Heart left ventricle (tissue), 16 donors: ENCODE results near the gene ADCK1. TPM values are rescaled to one million over a fixed set of nuclear protein-coding genes. Genes with fewer than 3 reads are reported as not detected.

Experiments
- ATAC-seq, 4 donors: fragments of 200-7000 bp; cut with Tn5 transposase; one replicate each; pipeline ENCODE4 v1.9.1; 2020 to 2022; ENCODE audit warnings: moderate library complexity in 4 of 4, mild to moderate bottlenecking in 3 of 4, moderate number of reproducible peaks in 1 of 4
- DNase-seq, 5 donors: peaks; one replicate each; pipeline ENCODE4 v3.0.0-alpha.2; 2020
- H3K27ac ChIP-seq, 12 donors: fragments of 200-600 bp; sonication (generic) in 4 of 12; one replicate each; pipeline versions ENCODE4 v1.5.0 to v1.8.0; 2016 to 2022; ENCODE audit warnings: mild to moderate bottlenecking in 2 of 12
- H3K27me3 ChIP-seq, 9 donors: fragments of 200-600 bp; sonication (generic) in 2 of 9; one replicate each; pipeline versions ENCODE4 v1.5.1 to v1.8.0; 2016 to 2022; ENCODE audit warnings: mild to moderate bottlenecking in 3 of 9
- H3K36me3 ChIP-seq, 9 donors: fragments of 200-600 bp; sonication (generic) in 2 of 9; one replicate each; pipeline versions ENCODE4 v1.5.0 to v1.8.0; 2018 to 2022; ENCODE audit warnings: mild to moderate bottlenecking in 2 of 9
- H3K4me1 ChIP-seq, 12 donors: fragments of 200-600 bp; sonication (generic) in 4 of 12; one replicate each; pipeline versions ENCODE4 v1.5.0 to v1.8.0; 2016 to 2022; ENCODE audit warnings: mild to moderate bottlenecking in 3 of 12
- H3K4me3 ChIP-seq, 12 donors: fragments of 200-600 bp; sonication (generic) in 4 of 12; one replicate each; pipeline versions ENCODE4 v1.5.0 to v1.8.0; 2017 to 2022; ENCODE audit warnings: mild to moderate bottlenecking in 9 of 12, moderate library complexity in 4 of 12
- H3K9me3 ChIP-seq, 12 donors: fragments of 200-600 bp; sonication (generic) in 4 of 12; one replicate each; pipeline versions ENCODE4 v1.5.0 to v1.8.0; 2016 to 2022; ENCODE audit warnings: mild to moderate bottlenecking in 1 of 12
- POLR2A ChIP-seq, 2 donors: fragments of 450-650 bp; IDR thresholded peaks; one replicate each; pipeline ENCODE4 v1.6.1; 2017; ENCODE audit warnings: antibody characterized with exemption in 2 of 2, mild to moderate bottlenecking in 2 of 2, moderate library complexity in 2 of 2
- WGBS, 4 donors: extraction: QIAGEN DNeasy Blood & Tissue Kit in 2 of 4; methylation state at CpG; one replicate each; pipeline versions ENCODE4 v1.1.5 to v1.1.7; 2013 to 2018; 5-methylcytosine and 5-hydroxymethylcytosine counted together
- intact Hi-C, 10 donors: fragments of 100-400 bp; cut with DNase I; formaldehyde crosslinking; loops; one replicate each; pipeline versions ENCODE4 v1.11.1 to v1.14.2; 2022
- polyA plus RNA-seq, 2 donors: library from polyadenylated mRNA; stranded (reverse); fragments of 200-250 nt; gene quantifications; one replicate each; pipeline ENCODE4 v1.2.3, GENCODE V29; 2013
- total RNA-seq, 9 donors: library from RNA; depleted of rRNA in 2 of 9; stranded (reverse); fragments of >200 nt in 2 of 9; fragmentation: NEBNext Ultra II Directional in 3 of 9; extraction: Animal tissue kit (Norgen Biotek cat#: 25700) in 3 of 9; gene quantifications; one replicate each; pipeline versions ENCODE4 v1.1.0 to v1.2.4, GENCODE V29; 2016 to 2023
- TF ChIP-seq, protein P1 (sequence below), 12 donors: fragments of 200-600 bp; sonication (generic) in 4 of 12; IDR thresholded peaks; one replicate each; pipeline versions ENCODE4 v1.5.0 to v1.8.0; 2018 to 2022; ENCODE audit warnings: antibody characterized with exemption in 12 of 12, mild to moderate bottlenecking in 5 of 12
- donor health status: ischemic (EF 13 %, LVEDD 7.1; RV severe dilation, severe dysfunction).
- donor health status: healthy with polysubstance abuse.
- donor health status: DM: no; HTN: yes; CAD: no.
- donor health status: DM: no; HTN: no; CAD: no.
- donor health status: ischemic (EF 25% LVEDD 6.9; RV normal size, moderate dysfunction).
- donor health status: ischemic (EF 25% LVEDD 5.7; RV mildly dilated, moderate dysfunction).
- donor health status: healthy.
- donor health status: DM: yes; HTN: yes; CAD: no.
- donor health status: ischemic (EF 35%, LVEDD 5.7; RV mildly dilated, moderate dysfunction).
- donor health status: nonischemic (EF 11% LVEDD 7.7; RV severe dilation, severe dysfunction).
- donor health status: DM: yes; HTN: yes; CAD: no.
- donor health status: PGD.
- donor health status: ischemic (EF 29% LVEDD 5.4; RV normal size, mild dysfunction).
- donor health status: nonischemic (EF 23%, LVEDD 6.1; RV moderate dilation, normal function).

The ADCK1 gene
- total and polyA plus RNA-seq, 11 donors = 4.0 to 12.8 (median 7.9) TPM

DNA sequence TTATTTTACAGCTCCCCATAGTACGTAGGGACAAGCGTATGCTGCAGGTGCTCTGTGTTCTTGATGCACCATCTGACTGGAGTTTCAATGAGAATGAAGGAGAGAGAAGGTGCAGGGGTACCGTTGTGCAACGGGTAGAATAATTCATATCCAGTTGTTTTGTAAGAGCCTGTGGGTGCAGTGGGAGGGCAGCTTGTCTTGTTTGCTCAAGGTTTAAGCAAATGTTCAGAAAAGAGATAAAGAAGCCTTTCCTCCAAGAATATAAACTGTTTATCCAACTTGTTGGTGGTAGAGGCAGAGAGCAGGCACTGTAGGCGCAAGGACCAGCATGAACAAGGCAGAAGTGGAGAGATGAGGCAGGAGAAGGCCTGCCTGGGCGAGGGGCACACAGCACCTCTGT is 64.2 kb downstream of the ADCK1 start:
- no peak overlapping the region for H3K4me3 ChIP-seq
- ATAC-seq (no peak), DNase-seq (no peak)
- WGBS, 4 donors = 65 to 93% (median 86%) methylated on average over 6 of the region's 6 CpGs
- no peaks in the 10 kb centered on the region for H3K27me3 ChIP-seq
- H3K4me1 ChIP-seq = peaks cover 0 to 9% (median 0%) of the 10 kb centered on the region in 12 donors
- H3K27ac ChIP-seq = no peak overlapping the region
- no peak for TF ChIP-seq POLR2A (IDR thresholded peaks at IDR 0.05)
- TF ChIP-seq, protein P1, sequence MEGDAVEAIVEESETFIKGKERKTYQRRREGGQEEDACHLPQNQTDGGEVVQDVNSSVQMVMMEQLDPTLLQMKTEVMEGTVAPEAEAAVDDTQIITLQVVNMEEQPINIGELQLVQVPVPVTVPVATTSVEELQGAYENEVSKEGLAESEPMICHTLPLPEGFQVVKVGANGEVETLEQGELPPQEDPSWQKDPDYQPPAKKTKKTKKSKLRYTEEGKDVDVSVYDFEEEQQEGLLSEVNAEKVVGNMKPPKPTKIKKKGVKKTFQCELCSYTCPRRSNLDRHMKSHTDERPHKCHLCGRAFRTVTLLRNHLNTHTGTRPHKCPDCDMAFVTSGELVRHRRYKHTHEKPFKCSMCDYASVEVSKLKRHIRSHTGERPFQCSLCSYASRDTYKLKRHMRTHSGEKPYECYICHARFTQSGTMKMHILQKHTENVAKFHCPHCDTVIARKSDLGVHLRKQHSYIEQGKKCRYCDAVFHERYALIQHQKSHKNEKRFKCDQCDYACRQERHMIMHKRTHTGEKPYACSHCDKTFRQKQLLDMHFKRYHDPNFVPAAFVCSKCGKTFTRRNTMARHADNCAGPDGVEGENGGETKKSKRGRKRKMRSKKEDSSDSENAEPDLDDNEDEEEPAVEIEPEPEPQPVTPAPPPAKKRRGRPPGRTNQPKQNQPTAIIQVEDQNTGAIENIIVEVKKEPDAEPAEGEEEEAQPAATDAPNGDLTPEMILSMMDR (IDR thresholded peaks at IDR 0.05) = no peak
- intact Hi-C loops = loop anchor here in 9 of 10 donors (5.0 to 10.0 kb wide), 9 partner anchors 101 to 733 kb away; no protein-coding TSS in a partner anchor
- H3K36me3 ChIP-seq = peaks cover 0 to 10% (median 0%) of the 10 kb centered on the region in 9 donors
- peaks cover 0 to 11% (median 0%) of the 10 kb centered on the region in 12 donors for H3K9me3 ChIP-seq

DNA sequence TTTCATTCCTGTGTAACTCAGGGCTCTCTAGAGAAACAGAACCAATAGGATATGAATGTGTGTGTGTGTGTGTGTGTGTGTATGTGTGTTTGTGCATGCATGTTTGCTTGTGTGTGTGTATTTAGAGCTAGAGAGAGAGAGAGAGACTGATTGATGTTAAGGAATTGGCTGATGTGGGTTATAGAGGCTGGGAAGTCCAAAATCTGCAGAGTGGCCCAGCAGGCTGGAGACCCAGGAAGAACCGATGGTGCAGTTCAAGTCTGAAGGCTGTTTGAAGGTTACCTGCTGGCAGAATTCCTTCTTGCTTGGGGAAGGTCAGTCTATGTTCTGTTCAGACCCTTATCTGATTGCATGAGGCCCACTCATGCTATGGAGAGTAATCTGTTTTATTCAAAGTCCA is 64.7 kb downstream of the ADCK1 start:
- H3K27me3 ChIP-seq = no peaks in the 10 kb centered on the region
- intact Hi-C loops = loop anchor here in 9 of 10 donors (5.0 to 10.0 kb wide), 9 partner anchors 100 to 733 kb away; no protein-coding TSS in a partner anchor
- DNase-seq (no peak), ATAC-seq (no peak)
- TF ChIP-seq, protein P1 (IDR thresholded peaks at IDR 0.05) = no peak
- no peak for TF ChIP-seq POLR2A (IDR thresholded peaks at IDR 0.05)
- no peak overlapping the region for H3K4me3 ChIP-seq
- H3K36me3 ChIP-seq = peaks cover 0 to 5% (median 0%) of the 10 kb centered on the region in 9 donors
- peaks cover 0 to 11% (median 0%) of the 10 kb centered on the region in 12 donors for H3K9me3 ChIP-seq
- H3K4me1 ChIP-seq = peaks cover 0 to 9% (median 0%) of the 10 kb centered on the region in 12 donors
- H3K27ac ChIP-seq = no peak overlapping the region
- WGBS, 4 donors = 82 to 96% (median 91%) methylated on average over 1 of the region's 1 CpG

DNA sequence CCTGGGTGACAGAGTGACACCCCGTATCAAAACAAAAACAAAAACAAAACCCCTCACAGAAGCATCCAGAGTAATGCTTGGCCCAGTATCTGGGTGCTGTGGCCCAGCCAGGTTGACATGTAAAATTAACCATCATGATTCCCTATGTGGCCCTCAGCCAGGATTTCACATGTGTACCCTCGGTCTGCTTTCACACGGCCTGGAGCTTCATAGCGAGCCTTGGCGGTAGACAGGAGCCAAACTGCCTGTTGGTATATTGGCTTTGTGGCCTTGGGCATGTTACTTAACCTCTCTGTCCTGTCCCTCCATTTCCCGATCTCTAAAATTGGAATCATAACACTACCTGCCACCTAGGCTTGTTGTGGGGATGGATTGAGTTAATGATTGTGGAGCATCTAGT is 65.5 kb downstream of the ADCK1 start:
- 90 to 98% (median 97%) methylated on average over 6 of the region's 6 CpGs for WGBS, 4 donors
- TF ChIP-seq, protein P1 (IDR thresholded peaks at IDR 0.05) = no peak
- TF ChIP-seq POLR2A (IDR thresholded peaks at IDR 0.05) = no peak
- no peak overlapping the region for H3K27ac ChIP-seq
- DNase-seq (no peak), ATAC-seq (no peak)
- H3K27me3 ChIP-seq = no peaks in the 10 kb centered on the region
- H3K4me3 ChIP-seq = no peak overlapping the region
- H3K36me3 ChIP-seq = no peaks in the 10 kb centered on the region
- H3K4me1 ChIP-seq = peaks cover 0 to 11% (median 0%) of the 10 kb centered on the region in 12 donors
- intact Hi-C loops = loop anchor here in 8 of 10 donors (10.0 kb wide), 7 partner anchors 99 to 729 kb away; no protein-coding TSS in a partner anchor
- peaks cover 0 to 11% (median 0%) of the 10 kb centered on the region in 12 donors for H3K9me3 ChIP-seq

DNA sequence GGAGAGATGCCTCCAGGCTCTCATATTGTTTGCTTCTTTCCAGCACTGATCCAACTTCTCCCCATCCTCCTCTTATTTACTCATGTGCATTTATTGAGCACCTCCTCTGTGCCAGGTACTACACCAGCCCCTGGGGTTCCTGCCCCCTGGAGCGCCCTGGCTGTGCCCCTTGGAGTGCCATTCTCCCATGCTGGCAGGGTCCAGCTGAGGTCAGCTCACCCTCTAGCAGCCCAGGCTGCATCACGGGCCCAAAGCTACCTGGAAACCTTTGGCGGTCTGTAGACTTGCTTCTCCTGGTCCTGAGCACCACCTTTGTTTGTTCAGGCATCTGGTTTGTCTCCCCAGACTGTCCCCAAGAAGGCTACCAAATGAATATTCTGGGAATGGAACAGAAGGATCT is 67.0 kb downstream of the ADCK1 start:
- no peaks in the 10 kb centered on the region for H3K27me3 ChIP-seq
- H3K4me3 ChIP-seq = no peak overlapping the region
- ATAC-seq = no peak
- intact Hi-C loops = loop anchor here in 8 of 10 donors (10.0 kb wide), 7 partner anchors 98 to 728 kb away; no protein-coding TSS in a partner anchor
- TF ChIP-seq, protein P1 (IDR thresholded peaks at IDR 0.05) = no peak
- no peak for TF ChIP-seq POLR2A (IDR thresholded peaks at IDR 0.05)
- peaks cover 0 to 11% (median 0%) of the 10 kb centered on the region in 12 donors for H3K9me3 ChIP-seq
- H3K36me3 ChIP-seq = no peaks in the 10 kb centered on the region
- 90 to 100% (median 94%) methylated on average over 3 of the region's 3 CpGs for WGBS, 4 donors
- no peak overlapping the region for H3K27ac ChIP-seq
- DNase-seq = no peak
- peaks cover 0 to 9% (median 0%) of the 10 kb centered on the region in 12 donors for H3K4me1 ChIP-seq
